Motor neuron (in vitro differentiated cells): ENCODE results near the gene NOP14. TPM values are rescaled to one million over a fixed set of nuclear protein-coding genes. Genes with fewer than 3 reads are reported as not detected.

Experiments
- ATAC-seq, 8 experiments: fragments of 200-7000 bp; cut with Tn5 transposase; replicated peaks in 6 of 8; 2 replicates each; pipeline ENCODE4 v1.8.0; 2021; ENCODE audit warnings: mild to moderate bottlenecking in 8 of 8, moderate library complexity in 8 of 8
- H3K27ac ChIP-seq, 2 donors: fragments of 250-450 bp; sonication (Bioruptor Pico); 2 replicates each; pipeline ENCODE4 v1.9.0; 2021; ENCODE audit warnings: antibody characterized with exemption in 2 of 2, mild to moderate bottlenecking in 2 of 2, moderate library complexity in 1 of 2
- H3K4me1 ChIP-seq, 2 donors: fragments of 250-450 bp; sonication (Bioruptor Pico); replicated peaks in 1 of 2; 2 replicates each; pipeline ENCODE4 v1.6.1; 2021; ENCODE audit warnings: antibody characterized with exemption in 2 of 2, mild to moderate bottlenecking in 2 of 2, moderate library complexity in 1 of 2
- H3K4me3 ChIP-seq, 5 donors: fragments of 250-450 bp; sonication (Bioruptor Pico); 2 replicates each; pipeline ENCODE4 v1.9.0; 2021; ENCODE audit warnings: antibody characterized with exemption in 5 of 5, mild to moderate bottlenecking in 5 of 5, moderate library complexity in 4 of 5
- WGBS, 10 experiments: fragments of 450-650 bp; shearing (Covaris generic); methylation state at CpG; one replicate each; pipeline ENCODE4 v1.0.0; 2022; 5-methylcytosine and 5-hydroxymethylcytosine counted together
- in situ Hi-C, 9 experiments: fragments of 400-800 bp; cut with MboI; loops; one replicate each; pipeline ENCODE4 v1.15.0; 2021; ENCODE audit warnings: low sequenced_read_pairs in 9 of 9, low pct_unique_long_range_greater_than_20kb in 2 of 9; ENCODE audit not compliant: unreplicated experiment in 9 of 9
- total RNA-seq, 8 experiments: library from RNA; unstranded; fragments of 300-600 nt; gene quantifications; 2 replicates each; pipeline versions ENCODE4 v1.2.3 to v1.2.4, GENCODE V29; 2022

The NOP14 gene
- total RNA-seq, 8 experiments from 2014 or later = 8.6 to 58.0 (median 18.4) TPM

DNA sequence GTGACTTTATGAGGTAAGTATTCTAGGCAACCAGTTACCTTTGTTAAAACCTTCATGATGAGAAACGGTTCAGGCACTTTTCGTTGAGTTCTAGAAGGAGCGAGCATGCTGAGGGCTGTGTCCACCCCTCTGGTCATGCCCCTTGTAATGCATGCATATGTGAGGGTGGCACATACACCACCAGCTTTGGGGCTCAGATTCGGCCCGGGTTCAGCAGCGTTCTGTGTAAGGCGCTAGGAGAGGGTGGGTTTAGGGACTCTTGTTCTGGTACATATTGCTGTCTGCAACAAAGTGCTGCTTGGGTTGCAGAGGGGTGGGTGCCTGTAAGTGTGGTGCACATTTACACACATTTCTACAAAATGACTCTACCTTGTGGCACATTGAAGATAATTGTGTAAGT lies 54.5 kb downstream of the NOP14 start:
- no peak overlapping the region for H3K4me3 ChIP-seq
- no peak for ATAC-seq
- no peaks in the 10 kb centered on the region for H3K4me1 ChIP-seq
- no peak overlapping the region for H3K27ac ChIP-seq
- 87 to 100% (median 100%) methylated on average over 1 to 6 of the region's 7 CpGs; no CpG with 5 or more reads in 3 of the 10 experiments for WGBS, 10 experiments
- in situ Hi-C loops = no loop called here

DNA sequence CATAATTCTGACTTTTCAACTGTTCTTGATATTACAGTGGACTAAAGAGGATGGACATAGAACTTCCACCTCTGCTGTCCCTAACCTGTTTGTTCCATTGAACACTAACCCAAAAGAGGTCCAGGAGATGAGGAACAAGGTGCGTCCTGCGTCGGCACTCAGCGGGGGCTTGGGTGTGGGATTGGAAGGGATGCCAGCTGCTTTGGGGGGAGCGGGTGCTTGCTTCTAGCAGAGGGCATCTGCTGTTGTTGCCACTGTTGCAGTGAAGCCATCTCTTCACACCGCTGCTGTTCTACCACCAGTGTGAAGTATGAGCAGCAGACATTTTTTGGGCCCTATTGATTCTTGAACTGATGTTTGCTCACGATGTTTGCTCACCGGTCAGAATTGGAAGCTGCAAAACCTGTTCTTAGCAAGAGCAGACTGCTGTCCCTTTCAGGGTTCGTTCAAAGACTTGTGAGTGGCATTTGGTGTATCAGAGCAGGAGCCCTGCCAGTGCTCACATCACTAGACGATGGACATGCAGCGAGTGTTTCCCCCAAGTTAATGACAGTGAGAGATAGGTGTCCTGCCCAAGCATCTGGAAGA lies 55.4 kb downstream of the NOP14 start:
- WGBS, 10 experiments = 60 to 100% (median 93%) methylated on average over 1 to 5 of the region's 11 CpGs; no CpG with 5 or more reads in 3 of the 10 experiments
- Histone ChIP-seq H3K4me3 (no peak overlapping the region), H3K4me1 (no peaks in the 10 kb centered on the region), H3K27ac (no peak overlapping the region)
- in situ Hi-C loops = no loop called here
- ATAC-seq = no peak

DNA sequence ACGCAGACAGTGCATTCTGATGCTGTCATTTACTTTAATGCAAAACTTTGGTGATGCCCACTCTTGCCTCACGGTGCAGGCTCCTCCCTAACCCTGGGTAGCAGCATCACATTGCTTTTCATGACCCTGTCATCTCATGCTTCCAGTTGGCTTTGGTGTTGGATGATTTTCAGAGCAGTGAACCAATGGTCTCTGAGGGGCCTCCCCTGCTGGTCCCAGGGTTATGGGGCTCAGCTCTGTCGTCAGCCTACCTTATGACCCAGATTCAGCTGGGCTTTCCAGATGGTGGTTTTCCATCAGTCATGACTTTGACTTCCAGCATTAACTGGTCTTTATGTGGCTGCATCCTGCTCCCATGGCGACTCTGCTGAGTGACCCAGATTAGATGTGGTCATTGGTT lies 56.0 kb downstream of the NOP14 start:
- ATAC-seq = no peak
- in situ Hi-C loops = no loop called here

DNA sequence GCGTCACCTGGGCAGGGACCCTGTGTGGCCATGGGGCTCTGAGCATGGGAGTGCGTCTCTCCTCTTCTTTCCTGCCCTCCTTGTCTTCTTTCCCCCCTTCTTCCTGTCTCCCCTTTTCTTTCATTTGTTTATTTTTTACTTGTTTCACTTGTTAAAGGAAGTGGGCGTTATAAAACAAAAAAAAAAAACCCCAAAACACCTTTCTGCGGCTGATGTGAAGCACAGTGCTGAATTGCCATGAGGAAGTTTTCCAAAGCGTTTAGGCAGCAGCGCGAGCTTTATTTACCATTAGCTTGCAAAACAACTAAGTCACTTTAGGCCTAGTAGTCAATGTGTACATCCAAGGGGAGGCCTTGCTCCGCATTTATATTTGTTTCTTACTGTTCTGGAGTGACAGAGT lies 57.0 kb downstream of the NOP14 start:
- no peak for ATAC-seq
- Histone ChIP-seq H3K4me3 (no peak overlapping the region), H3K27ac (no peak overlapping the region), H3K4me1 (no peaks in the 10 kb centered on the region)
- in situ Hi-C loops = no loop called here
- WGBS, 10 experiments = 84 to 100% (median 94%) methylated on average over 3 to 8 of the region's 8 CpGs

More for the DNA sequence above, 56.0 kb downstream of the NOP14 start:
- Histone ChIP-seq H3K27ac (no peak overlapping the region), H3K4me3 (no peak overlapping the region), H3K4me1 (no peaks in the 10 kb centered on the region)
- WGBS, 10 experiments = 80 to 100% (median 90%) methylated on average over 1 to 3 of the region's 4 CpGs; no CpG with 5 or more reads in 3 of the 10 experiments

DNA sequence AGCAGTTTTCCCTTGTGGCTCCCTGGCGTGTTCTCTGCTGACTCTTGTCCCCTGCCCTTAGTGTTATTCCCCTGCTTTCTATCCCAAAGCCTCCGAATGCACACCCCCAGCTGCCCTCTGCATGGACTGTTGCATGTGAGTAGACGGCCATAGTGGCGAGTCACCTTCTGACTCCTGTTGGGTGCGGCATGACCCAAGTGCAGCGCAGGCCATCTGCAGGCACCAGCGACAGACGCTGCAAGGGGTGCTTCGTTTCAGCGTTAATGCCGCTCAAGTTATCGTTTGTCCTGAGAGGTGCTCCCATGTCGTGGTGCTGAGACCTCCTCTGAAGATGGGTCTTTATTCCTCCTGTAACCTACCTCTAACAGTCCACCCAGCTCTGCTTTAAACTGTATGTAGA lies 57.7 kb downstream of the NOP14 start:
- no peak for ATAC-seq
- in situ Hi-C loops = no loop called here
- no peak overlapping the region for H3K27ac ChIP-seq
- H3K4me3 ChIP-seq = no peak overlapping the region
- 81 to 100% (median 90%) methylated on average over 2 to 10 of the region's 13 CpGs; no CpG with 5 or more reads in 4 of the 10 experiments for WGBS, 10 experiments
- no peaks in the 10 kb centered on the region for H3K4me1 ChIP-seq

DNA sequence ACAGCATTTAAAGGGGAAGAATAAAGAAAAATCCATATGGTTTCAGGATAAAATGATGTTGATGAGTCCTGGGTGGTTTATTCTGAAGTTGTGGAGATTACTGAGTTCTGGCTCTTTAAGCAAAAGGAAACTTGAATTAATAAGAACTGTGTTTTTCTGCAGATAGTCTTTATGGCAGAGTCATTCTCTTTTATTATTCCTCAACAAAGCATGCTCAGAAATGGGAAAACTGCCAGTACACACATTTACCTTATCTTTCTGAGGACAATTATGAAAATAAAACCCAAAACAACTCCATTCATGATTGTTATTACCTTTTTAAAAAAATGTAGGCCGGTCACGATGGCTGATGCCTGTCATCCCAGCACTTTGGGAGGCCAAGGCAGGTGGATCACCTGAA lies 61.1 kb downstream of the NOP14 start:
- no peak for ATAC-seq
- in situ Hi-C loops = no loop called here

DNA sequence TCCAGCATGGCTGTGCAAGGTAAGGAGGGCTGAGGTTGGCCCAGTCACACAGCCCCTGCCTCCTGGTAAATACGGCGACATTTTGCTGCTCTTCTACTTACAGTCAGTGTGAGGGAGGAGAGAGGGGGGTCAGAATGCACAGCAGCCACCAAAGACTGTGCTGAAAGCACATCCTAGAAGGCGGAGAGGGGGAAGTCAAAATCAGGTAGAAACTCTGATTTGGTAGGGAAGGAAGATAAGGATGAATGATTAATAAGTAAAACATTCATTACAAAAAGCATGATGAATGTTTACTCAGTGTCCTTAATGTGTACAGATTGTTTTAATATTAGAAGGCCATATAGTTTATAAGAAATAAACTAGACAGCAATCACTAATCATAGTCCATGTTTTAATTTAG lies 62.0 kb downstream of the NOP14 start:
- H3K4me3 ChIP-seq = no peak overlapping the region
- 71 to 100% (median 90%) methylated on average over 1 to 3 of the region's 3 CpGs; no CpG with 5 or more reads in 3 of the 10 experiments for whole genome bisulfite sequencing, 10 experiments
- H3K27ac ChIP-seq = no peak overlapping the region
- in situ Hi-C loops = no loop called here
- H3K4me1 ChIP-seq = no peaks in the 10 kb centered on the region
- no peak for ATAC-seq

More for the DNA sequence above, 61.1 kb downstream of the NOP14 start:
- Histone ChIP-seq H3K27ac (no peak overlapping the region), H3K4me1 (no peaks in the 10 kb centered on the region), H3K4me3 (no peak overlapping the region)
- 92 to 100% (median 100%) methylated on average over 1 to 2 of the region's 2 CpGs; no CpG with 5 or more reads in 1 of the 10 experiments for WGBS, 10 experiments

DNA sequence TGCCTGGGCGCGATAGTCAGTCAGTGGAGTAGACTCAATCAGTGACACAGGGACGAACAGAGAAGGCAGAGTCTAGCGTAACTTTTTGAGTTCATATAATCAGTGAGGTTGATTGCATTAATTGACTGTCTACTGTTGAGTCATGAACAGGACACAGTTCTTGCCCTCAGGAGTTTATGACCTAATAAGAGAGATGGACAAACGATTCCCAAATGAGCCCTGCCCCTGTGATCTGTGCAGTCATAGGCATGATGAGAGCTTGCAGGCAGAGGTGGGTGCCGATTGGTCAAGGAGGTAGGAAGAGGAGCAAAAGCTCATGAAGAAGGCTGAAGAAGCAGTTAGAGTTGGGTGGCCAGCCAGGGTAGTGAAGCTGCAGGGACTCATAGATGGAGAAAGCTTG lies 62.5 kb downstream of the NOP14 start:
- 87 to 100% (median 100%) methylated on average over 2 to 4 of the region's 6 CpGs; no CpG with 5 or more reads in 2 of the 10 experiments for WGBS, 10 experiments
- no peak overlapping the region for H3K4me3 ChIP-seq
- in situ Hi-C loops = no loop called here
- ATAC-seq = peak in 2 of 8 experiments; percentile 28 to 52
- H3K27ac ChIP-seq = no peak overlapping the region
- no peaks in the 10 kb centered on the region for H3K4me1 ChIP-seq

DNA sequence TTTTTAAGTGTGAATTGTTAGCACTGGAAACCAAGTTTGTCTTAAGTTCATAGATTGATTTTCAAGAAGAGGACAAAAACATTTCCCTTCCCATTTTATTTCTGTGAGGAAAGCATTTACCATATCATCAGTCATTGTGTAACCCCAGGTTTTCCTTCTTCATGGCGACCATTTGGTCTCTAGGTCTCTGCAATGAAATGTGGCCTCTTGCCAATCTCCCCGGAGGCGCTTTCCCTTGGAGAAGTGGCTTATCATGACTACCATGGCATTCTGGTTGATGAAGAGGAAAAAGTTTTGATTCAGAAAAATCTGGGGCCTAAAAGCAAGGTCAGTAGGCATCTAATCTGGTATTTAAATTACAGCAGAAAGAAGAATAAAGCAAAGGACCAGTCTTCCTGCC lies 65.2 kb downstream of the NOP14 start:
- H3K4me1 ChIP-seq = no peaks in the 10 kb centered on the region
- in situ Hi-C loops = no loop called here
- peak in 1 of 8 experiments; percentile 92 for ATAC-seq
- H3K27ac ChIP-seq = no peak overlapping the region
- 75 to 100% (median 86%) methylated on average over 1 to 3 of the region's 3 CpGs; no CpG with 5 or more reads in 2 of the 10 experiments for WGBS, 10 experiments
- H3K4me3 ChIP-seq = no peak overlapping the region

DNA sequence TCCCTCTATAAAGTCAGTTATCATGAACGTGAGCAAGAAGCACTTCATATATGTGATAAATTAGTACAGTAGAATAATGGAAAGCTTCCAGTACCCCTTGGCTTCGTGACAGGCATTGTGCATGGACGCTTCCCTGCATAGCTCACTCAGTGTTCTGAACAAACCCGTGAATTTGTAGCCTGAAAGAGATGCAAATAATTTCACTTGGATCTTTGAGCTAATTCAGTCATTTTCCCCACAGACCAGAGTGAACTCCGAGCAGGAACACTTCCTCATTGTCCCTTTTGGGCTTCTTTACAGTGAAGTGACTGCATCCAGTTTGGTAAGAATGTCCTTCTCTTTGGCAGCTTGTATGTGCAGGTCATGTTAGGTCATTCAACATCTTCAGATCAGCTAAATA lies 69.4 kb downstream of the NOP14 start:
- Histone ChIP-seq H3K4me1 (no peaks in the 10 kb centered on the region), H3K4me3 (no peak overlapping the region), H3K27ac (no peak overlapping the region)
- in situ Hi-C loops = no loop called here
- WGBS, 10 experiments = 17 to 100% (median 86%) methylated on average over 1 to 5 of the region's 5 CpGs; no CpG with 5 or more reads in 3 of the 10 experiments
- ATAC-seq = no peak

DNA sequence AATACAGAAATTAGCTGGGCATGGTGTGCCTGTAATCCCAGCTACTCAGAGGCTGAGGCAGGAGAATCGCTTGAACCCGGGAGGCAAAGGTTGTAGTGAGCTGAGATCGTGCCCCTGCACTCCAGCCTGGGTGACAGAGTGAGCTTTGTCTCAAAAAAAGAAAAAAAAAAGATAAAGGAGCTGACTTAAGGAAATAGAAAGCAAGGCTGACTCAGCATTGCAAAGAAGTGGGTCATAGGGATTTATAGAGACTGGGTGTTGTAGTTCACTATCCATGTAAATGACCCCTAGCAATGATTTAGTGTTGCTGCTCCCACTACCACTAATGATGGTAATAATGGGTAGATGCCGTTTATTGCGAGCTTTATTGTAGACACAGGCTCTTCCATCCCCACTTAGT lies 71.9 kb downstream of the NOP14 start:
- H3K4me1 ChIP-seq = no peaks in the 10 kb centered on the region
- 58 to 100% (median 62%) methylated on average over 1 to 5 of the region's 5 CpGs; no CpG with 5 or more reads in 3 of the 10 experiments for WGBS, 10 experiments
- in situ Hi-C loops = no loop called here
- no peak overlapping the region for H3K4me3 ChIP-seq
- ATAC-seq = peak in 7 of 8 experiments; percentile 55 to 78 (median 68)
- H3K27ac ChIP-seq = no peak overlapping the region

DNA sequence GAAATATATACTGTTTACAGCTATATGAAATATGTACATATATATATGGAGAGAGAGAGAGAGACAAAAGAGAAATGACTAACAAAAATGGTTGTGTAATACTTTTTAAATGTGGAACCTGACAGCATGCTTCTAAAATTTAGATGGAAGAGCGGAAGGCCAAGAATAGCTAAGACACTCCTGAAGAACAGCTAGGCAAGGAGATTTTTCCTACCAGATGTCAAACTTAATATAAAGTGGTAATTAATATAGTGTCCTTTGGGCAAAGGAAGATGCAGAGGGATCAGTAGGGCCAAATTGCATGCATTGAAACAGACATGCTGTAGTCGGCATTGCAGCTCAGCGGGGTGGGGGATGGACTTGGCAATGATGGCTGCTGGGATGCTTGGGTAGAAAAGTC lies 74.3 kb downstream of the NOP14 start:
- Histone ChIP-seq H3K4me1 (no peaks in the 10 kb centered on the region), H3K4me3 (no peak overlapping the region), H3K27ac (no peak overlapping the region)
- 25 to 100% (median 90%) methylated on average over 1 to 3 of the region's 3 CpGs; no CpG with 5 or more reads in 1 of the 10 experiments for WGBS, 10 experiments
- in situ Hi-C loops = no loop called here
- ATAC-seq = no peak
